Measurements from ENCODE around the gene CSNK1A1. TPM values are rescaled to one million over a fixed set of nuclear protein-coding genes. Genes with fewer than 3 reads are reported as not detected.

The CSNK1A1 gene
- total and polyA plus RNA-seq, 9 donors = 99.3 to 150 (median 132) TPM

DNA sequence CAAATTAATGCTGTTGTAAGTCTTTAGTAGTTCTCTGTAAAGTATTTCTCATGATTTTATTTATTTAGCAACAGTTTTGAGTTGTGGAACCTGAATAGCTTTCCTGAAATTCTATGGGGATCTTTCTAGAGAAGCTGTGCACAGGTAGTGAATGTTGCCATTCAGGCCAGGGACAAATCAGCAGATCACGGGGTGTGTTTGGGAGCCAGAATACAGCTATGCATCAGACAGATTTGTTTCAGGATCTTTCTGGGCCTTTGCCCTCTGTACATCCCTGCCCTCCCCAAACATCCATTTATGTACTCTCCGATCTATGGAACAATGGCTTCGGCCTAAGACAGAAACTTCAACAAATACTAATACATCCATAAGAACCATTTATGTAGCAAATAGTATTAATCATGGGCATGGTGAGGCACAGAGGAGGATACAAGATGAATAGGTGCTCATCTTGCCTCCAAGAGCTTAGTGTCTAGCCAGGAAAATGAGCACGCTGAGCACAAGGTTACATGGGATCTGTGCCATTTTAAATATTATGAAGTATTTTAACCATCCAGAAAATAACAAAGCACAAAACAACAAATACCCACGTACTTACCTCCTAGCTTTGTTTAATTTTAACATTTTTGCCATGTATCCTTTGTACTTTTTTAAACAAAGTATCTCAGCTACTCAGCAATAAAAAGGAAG is 43.1 kb upstream of the CSNK1A1 start:
- no peaks in the 10 kb centered on the region for H3K9me3 ChIP-seq (replicated peaks; ENCODE audit: control insufficient read depth, low read depth, low read length)
- H3K27me3 ChIP-seq (ENCODE audit: control insufficient read depth, insufficient read depth, low read length) = no peaks in the 10 kb centered on the region
- H3K27ac ChIP-seq (ENCODE audit: low read length) = no peak overlapping the region
- no peaks in the 10 kb centered on the region for H3K36me3 ChIP-seq (ENCODE audit: control insufficient read depth, insufficient read depth, low read length)
- WGBS (ENCODE audit: insufficient coverage) = 86% methylated on average over 1 of the region's 5 CpGs
- DNase-seq = no peak
- H3K4me1 ChIP-seq (ENCODE audit: control insufficient read depth, insufficient read depth, low read length) = no peaks in the 10 kb centered on the region
- H3K4me3 ChIP-seq (ENCODE audit: low read length) = no peak overlapping the region

DNA sequence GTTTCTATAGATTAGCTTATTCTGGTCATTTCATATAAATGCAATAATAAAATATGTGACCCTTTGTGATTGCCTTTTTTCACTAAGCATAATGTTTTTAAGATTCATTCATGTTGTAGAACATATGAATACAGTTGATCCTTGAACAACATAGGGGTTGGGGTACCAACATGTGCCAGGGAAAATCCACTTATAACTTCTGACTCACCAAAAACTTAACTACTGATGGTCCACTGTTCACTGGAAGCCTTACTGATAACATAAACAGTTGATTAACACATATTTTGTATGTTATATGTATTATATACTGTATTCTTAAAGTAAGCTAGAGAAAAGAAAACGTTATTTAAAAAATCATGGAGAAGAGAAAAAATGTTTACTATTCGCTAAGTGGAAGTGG is 42.1 kb upstream of the CSNK1A1 start:
- H3K27me3 ChIP-seq (ENCODE audit: control insufficient read depth, insufficient read depth, low read length) = no peaks in the 10 kb centered on the region
- no peak overlapping the region for H3K27ac ChIP-seq (ENCODE audit: low read length)
- no peaks in the 10 kb centered on the region for H3K4me1 ChIP-seq (ENCODE audit: control insufficient read depth, insufficient read depth, low read length)
- 100% methylated on average over 1 of the region's 2 CpGs for WGBS (ENCODE audit: insufficient coverage)
- DNase-seq = no peak
- no peak overlapping the region for H3K4me3 ChIP-seq (ENCODE audit: low read length)
- H3K9me3 ChIP-seq (replicated peaks; ENCODE audit: control insufficient read depth, low read depth, low read length) = no peaks in the 10 kb centered on the region
- H3K36me3 ChIP-seq (ENCODE audit: control insufficient read depth, insufficient read depth, low read length) = no peaks in the 10 kb centered on the region

DNA sequence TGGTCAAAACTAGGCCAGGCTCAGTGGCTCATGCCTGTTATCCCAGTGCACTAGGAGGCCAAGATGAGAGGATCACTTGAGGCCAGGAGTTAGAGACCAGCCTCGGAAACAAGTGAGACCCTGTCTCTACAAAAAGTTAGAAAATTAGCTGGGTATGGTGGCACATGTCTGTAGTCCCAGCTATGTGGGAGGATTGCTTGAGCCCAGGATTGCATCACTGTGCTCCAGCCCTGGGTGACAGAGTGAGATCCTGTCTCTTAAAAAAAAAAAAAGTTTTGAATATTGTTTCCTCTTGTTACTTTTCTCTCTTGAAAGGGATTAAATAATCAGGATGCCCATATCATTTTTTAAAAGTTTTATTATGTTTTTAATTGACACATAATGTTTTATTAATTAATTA is 37.7 kb upstream of the CSNK1A1 start:
- peaks cover 2% of the 10 kb centered on the region for H3K4me1 ChIP-seq (ENCODE audit: control insufficient read depth, insufficient read depth, low read length)
- H3K36me3 ChIP-seq (ENCODE audit: control insufficient read depth, insufficient read depth, low read length) = no peaks in the 10 kb centered on the region
- WGBS (ENCODE audit: insufficient coverage) = no CpG with 5 or more reads among the region's 1 CpG
- H3K27ac ChIP-seq (ENCODE audit: low read length) = no peak overlapping the region
- DNase-seq = no peak
- no peak overlapping the region for H3K4me3 ChIP-seq (ENCODE audit: low read length)
- H3K27me3 ChIP-seq (ENCODE audit: control insufficient read depth, insufficient read depth, low read length) = no peaks in the 10 kb centered on the region
- H3K9me3 ChIP-seq (replicated peaks; ENCODE audit: control insufficient read depth, low read depth, low read length) = no peaks in the 10 kb centered on the region

DNA sequence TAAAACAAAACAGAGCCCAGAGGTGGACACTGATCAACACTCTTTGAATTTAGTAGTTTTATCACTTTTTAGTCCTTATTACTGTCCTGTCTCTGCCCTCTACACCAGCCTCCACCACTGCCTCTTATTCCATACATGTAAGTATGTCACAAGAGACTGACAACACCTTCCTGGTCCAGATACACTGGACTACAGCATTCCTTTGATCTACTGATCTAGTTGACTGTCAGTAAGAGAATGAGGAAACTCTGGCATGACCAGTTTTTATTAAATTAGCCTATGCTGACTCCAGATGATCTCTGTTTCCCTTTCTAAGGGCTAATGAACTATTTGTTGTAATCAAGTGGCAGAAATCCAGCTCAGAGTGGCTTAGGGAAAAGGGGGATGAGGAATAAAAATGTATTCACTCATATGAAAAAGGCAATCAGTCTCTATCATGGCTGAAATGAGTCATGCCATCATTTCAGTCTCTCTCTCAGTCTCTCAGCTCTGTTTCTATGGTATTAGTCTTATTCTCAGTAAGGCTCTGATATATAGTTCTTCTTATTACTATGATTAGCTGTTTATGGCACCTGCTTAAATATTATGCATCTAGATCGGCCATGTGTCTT is 35.6 kb upstream of the CSNK1A1 start:
- no peak overlapping the region for H3K27ac ChIP-seq (ENCODE audit: low read length)
- no peak overlapping the region for H3K4me3 ChIP-seq (ENCODE audit: low read length)
- no peaks in the 10 kb centered on the region for H3K36me3 ChIP-seq (ENCODE audit: control insufficient read depth, insufficient read depth, low read length)
- H3K27me3 ChIP-seq (ENCODE audit: control insufficient read depth, insufficient read depth, low read length) = no peaks in the 10 kb centered on the region
- no peaks in the 10 kb centered on the region for H3K9me3 ChIP-seq (replicated peaks; ENCODE audit: control insufficient read depth, low read depth, low read length)
- no CpG with 5 or more reads among the region's 1 CpG for WGBS (ENCODE audit: insufficient coverage)
- DNase-seq = no peak
- peaks cover 13% of the 10 kb centered on the region for H3K4me1 ChIP-seq (ENCODE audit: control insufficient read depth, insufficient read depth, low read length)

DNA sequence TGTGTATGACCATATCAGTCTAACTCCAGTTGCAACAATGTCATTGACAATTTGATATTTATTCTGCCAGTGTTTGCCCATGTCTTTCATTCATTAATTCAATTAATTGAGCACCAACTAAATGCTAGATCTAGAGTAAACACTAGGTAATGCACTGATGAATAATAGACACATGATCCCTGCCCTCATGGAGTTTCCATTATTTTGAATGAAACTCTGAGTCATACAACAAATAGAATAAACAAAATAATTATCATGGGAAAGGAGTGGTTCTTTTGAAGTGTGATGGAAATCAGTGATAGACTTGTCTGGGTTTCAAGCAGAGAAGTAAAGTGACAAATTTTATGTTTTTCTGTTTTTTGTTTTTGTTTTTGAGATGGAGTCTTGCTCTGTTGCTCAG is 34.7 kb upstream of the CSNK1A1 start:
- DNase-seq = no peak
- no peaks in the 10 kb centered on the region for H3K9me3 ChIP-seq (replicated peaks; ENCODE audit: control insufficient read depth, low read depth, low read length)
- H3K27ac ChIP-seq (ENCODE audit: low read length) = no peak overlapping the region
- H3K27me3 ChIP-seq (ENCODE audit: control insufficient read depth, insufficient read depth, low read length) = no peaks in the 10 kb centered on the region
- H3K4me3 ChIP-seq (ENCODE audit: low read length) = no peak overlapping the region
- H3K36me3 ChIP-seq (ENCODE audit: control insufficient read depth, insufficient read depth, low read length) = no peaks in the 10 kb centered on the region
- peaks cover 20% of the 10 kb centered on the region for H3K4me1 ChIP-seq (ENCODE audit: control insufficient read depth, insufficient read depth, low read length)

DNA sequence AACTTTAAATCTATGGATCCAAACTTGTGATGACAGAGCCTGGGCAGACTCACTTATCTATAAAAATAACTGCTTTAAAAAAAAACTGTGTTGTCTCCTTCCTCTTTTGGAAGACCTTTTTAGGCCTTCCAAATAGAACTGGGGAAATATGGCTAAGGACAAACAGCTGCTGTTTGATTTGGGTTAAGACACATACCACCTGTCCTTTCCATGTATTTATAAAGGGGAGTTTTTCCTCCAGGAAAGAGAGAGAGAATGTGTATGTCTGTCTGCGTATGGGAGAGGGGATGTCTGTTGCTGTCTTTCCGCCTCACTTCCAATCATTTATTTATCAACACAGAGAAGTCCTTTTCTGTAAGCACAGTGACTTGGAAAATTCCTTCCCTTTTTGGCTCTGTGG is 32.9 kb upstream of the CSNK1A1 start:
- no peaks in the 10 kb centered on the region for H3K27me3 ChIP-seq (ENCODE audit: control insufficient read depth, insufficient read depth, low read length)
- H3K4me1 ChIP-seq (ENCODE audit: control insufficient read depth, insufficient read depth, low read length) = peaks cover 23% of the 10 kb centered on the region
- peak; percentile 28 for DNase-seq
- no peaks in the 10 kb centered on the region for H3K9me3 ChIP-seq (replicated peaks; ENCODE audit: control insufficient read depth, low read depth, low read length)
- H3K4me3 ChIP-seq (ENCODE audit: low read length) = no peak overlapping the region
- H3K36me3 ChIP-seq (ENCODE audit: control insufficient read depth, insufficient read depth, low read length) = no peaks in the 10 kb centered on the region
- no CpG with 5 or more reads among the region's 2 CpGs for WGBS (ENCODE audit: insufficient coverage)
- H3K27ac ChIP-seq (ENCODE audit: low read length) = peak overlapping the region; percentile 17

DNA sequence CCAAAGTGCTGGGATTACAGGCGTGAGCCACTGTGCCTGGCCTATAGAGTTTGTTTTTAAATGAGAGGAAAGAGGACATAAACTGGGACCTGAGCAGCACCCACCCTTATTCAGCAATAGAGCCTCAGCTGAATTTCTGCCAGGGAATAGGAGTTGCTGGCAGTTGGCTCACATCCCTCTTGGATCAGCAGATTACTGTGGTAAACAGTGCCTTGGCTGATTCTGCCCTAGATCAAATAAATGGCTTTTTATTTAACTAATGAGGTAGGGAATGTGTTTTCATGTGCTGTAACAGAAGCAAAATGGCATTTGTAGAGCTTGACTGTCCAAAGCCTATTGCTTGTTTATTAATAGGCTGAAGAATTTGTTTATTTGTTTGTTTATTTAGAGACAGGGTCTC is 32.2 kb upstream of the CSNK1A1 start:
- no CpG with 5 or more reads among the region's 1 CpG for WGBS (ENCODE audit: insufficient coverage)
- Histone ChIP-seq H3K27ac (ENCODE audit: low read length) (no peak overlapping the region), H3K4me1 (ENCODE audit: control insufficient read depth, insufficient read depth, low read length) (peaks cover 23% of the 10 kb centered on the region)

GRCh38 chr5:149581931-149582768 is 30.9 kb upstream of the CSNK1A1 start:
- no peaks in the 10 kb centered on the region for H3K27me3 ChIP-seq (ENCODE audit: control insufficient read depth, insufficient read depth, low read length)
- H3K27ac ChIP-seq (ENCODE audit: low read length) = peak overlapping the region; percentile 74
- peak; percentile 56 for DNase-seq
- peak overlapping the region; percentile 54 for H3K4me3 ChIP-seq (ENCODE audit: low read length)
- 25% methylated on average over 6 of the region's 9 CpGs for WGBS (ENCODE audit: insufficient coverage)
- peaks cover 23% of the 10 kb centered on the region for H3K4me1 ChIP-seq (ENCODE audit: control insufficient read depth, insufficient read depth, low read length)
- H3K9me3 ChIP-seq (replicated peaks; ENCODE audit: control insufficient read depth, low read depth, low read length) = no peaks in the 10 kb centered on the region
- H3K36me3 ChIP-seq (ENCODE audit: control insufficient read depth, insufficient read depth, low read length) = no peaks in the 10 kb centered on the region

More for the DNA sequence above, 32.2 kb upstream of the CSNK1A1 start:
- no peaks in the 10 kb centered on the region for H3K36me3 ChIP-seq (ENCODE audit: control insufficient read depth, insufficient read depth, low read length)
- H3K27me3 ChIP-seq (ENCODE audit: control insufficient read depth, insufficient read depth, low read length) = no peaks in the 10 kb centered on the region
- H3K4me3 ChIP-seq (ENCODE audit: low read length) = no peak overlapping the region
- no peaks in the 10 kb centered on the region for H3K9me3 ChIP-seq (replicated peaks; ENCODE audit: control insufficient read depth, low read depth, low read length)
- DNase-seq = peak; percentile 58

DNA sequence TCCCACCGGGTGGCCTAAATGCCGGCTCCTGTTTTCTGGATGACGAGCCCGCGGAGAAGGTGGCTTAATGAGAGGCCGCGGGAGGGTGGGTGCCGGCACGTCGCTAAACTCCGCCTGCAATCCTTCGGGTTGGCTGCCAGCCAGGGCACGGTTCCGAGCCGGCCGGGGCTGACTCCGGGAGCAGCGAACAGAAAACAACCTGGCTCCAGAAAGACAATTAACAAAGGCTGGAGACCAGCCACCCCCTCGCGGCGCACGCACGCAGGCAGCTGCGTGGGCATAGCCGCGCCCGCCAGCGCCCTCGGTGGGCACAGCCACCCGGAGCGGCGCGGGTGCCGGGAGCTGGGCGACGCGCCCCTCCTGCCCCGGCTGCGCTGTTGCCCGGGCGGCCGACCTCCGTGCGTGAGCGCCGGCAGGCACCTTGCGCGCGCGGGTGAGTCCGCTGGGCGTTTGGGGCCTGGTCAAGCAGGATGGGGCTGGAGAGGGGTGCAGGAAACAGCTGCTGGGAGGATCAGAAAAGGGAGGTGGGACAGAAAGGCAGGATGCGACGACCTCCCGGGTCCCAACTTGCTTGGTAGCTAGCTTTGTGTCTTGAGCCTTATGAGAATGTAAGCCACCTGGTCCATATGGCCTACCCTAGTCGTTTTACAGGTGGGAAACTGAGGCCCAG is 30.1 kb upstream of the CSNK1A1 start, which contains the start of gene ARHGEF37:
ARHGEF37 (plus strand) TSS at position 307 of the 670 bp plus-strand sequence. CDS start 16,272 bp downstream, outside the sequence.
- under 1% methylated on average over 55 of the region's 56 CpGs for WGBS (ENCODE audit: insufficient coverage)
- no peaks in the 10 kb centered on the region for H3K27me3 ChIP-seq (ENCODE audit: control insufficient read depth, insufficient read depth, low read length)
- peak within 1 kb of the TSS; percentile 84 for H3K27ac ChIP-seq (ENCODE audit: low read length)
- H3K9me3 ChIP-seq (replicated peaks; ENCODE audit: control insufficient read depth, low read depth, low read length) = no peaks in the 10 kb centered on the region
- DNase-seq = peak; percentile 81
- H3K4me3 ChIP-seq (ENCODE audit: low read length) = peak within 1 kb of the TSS; percentile 54
- no peaks in the 10 kb centered on the region for H3K36me3 ChIP-seq (ENCODE audit: control insufficient read depth, insufficient read depth, low read length)
- peaks cover 23% of the 10 kb centered on the region for H3K4me1 ChIP-seq (ENCODE audit: control insufficient read depth, insufficient read depth, low read length)

GRCh38 chr5:149580808-149581191 is 29.6 kb upstream of the CSNK1A1 start:
- Histone ChIP-seq H3K36me3 (ENCODE audit: control insufficient read depth, insufficient read depth, low read length) (no peaks in the 10 kb centered on the region), H3K4me3 (ENCODE audit: low read length) (peak overlapping the region; percentile 54), H3K27ac (ENCODE audit: low read length) (peak overlapping the region; percentile 84), H3K4me1 (ENCODE audit: control insufficient read depth, insufficient read depth, low read length) (peaks cover 23% of the 10 kb centered on the region), H3K9me3 (replicated peaks; ENCODE audit: control insufficient read depth, low read depth, low read length) (no peaks in the 10 kb centered on the region), H3K27me3 (ENCODE audit: control insufficient read depth, insufficient read depth, low read length) (no peaks in the 10 kb centered on the region)
- DNase-seq = no peak
- WGBS (ENCODE audit: insufficient coverage) = 15% methylated on average over 7 of the region's 10 CpGs
